ENCODE measurements around the gene PRR5.

PRR5 gene

GRCh38 chr22:44691796-44692661, 10.0 kb upstream of the PRR5 start:
- in situ Hi-C loops (cut with MboI; ENCODE audit: low sequenced_read_pairs), result no loop called here

DNA sequence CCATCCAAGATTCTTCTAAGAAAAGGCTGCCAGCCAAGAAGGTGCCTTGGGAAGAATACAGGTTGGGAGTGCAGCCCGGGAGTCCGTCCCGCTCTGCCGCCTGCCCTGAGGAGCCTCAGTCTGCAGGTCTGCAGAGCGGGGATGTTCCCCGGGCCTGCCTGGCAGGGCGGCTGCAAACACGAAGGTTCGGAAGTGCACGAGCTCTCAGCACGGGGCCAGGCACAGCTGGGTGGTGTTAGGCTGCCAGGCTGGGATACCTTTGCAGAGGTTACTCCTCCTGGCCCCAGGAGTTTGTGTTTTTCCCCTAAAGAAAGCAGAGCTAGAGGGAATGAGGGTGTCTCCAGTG, 9.4 kb upstream of the PRR5 start:
- in situ Hi-C loops (cut with MboI; ENCODE audit: low sequenced_read_pairs), result no loop called here

- in situ Hi-C loops (cut with MboI; ENCODE audit: low sequenced_read_pairs), result no loop called here
These were observed 8.9 kb upstream of the PRR5 start for GRCh38 chr22:44693145-44693544.

- in situ Hi-C loops (cut with MboI; ENCODE audit: low sequenced_read_pairs), result no loop called here
These were observed 8.2 kb upstream of the PRR5 start for GRCh38 chr22:44693756-44694155.

DNA sequence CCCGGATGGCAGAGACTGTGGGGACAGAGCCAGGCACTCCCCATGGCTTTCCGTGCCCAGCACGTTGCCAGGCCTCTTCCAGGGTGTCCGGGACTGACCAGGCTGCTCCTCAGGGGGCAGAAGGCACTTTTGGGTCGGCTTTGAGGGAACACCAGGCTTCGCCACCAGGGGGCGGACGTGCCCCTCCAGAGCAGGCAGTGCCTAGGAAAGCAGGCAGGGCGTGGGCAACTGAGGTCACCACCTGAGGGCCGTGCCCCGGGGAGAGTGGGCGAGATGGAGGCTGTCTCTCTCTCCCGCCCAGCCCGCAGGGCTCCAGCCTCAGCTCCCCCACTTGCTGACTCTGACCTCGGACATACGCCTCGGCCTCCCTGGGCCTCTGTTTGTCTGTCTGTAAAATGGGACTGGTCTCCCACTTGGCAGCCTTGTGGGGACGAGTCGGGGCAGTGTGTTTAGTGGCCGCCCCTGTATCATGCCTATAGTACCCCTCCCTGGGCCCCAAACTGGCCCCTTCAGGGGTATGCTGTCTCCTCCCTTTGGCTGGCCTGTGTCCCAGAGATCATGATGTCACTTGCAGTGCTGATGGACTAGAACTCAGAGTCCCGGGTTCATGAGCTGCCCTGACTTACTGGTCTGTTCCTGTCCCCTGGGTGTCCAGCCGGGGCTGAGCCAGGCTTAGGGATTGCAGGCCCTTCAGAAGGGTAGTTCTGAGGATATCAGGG, 4.4 kb upstream of the PRR5 start:
- in situ Hi-C loops (cut with MboI; ENCODE audit: low sequenced_read_pairs), result no loop called here

DNA sequence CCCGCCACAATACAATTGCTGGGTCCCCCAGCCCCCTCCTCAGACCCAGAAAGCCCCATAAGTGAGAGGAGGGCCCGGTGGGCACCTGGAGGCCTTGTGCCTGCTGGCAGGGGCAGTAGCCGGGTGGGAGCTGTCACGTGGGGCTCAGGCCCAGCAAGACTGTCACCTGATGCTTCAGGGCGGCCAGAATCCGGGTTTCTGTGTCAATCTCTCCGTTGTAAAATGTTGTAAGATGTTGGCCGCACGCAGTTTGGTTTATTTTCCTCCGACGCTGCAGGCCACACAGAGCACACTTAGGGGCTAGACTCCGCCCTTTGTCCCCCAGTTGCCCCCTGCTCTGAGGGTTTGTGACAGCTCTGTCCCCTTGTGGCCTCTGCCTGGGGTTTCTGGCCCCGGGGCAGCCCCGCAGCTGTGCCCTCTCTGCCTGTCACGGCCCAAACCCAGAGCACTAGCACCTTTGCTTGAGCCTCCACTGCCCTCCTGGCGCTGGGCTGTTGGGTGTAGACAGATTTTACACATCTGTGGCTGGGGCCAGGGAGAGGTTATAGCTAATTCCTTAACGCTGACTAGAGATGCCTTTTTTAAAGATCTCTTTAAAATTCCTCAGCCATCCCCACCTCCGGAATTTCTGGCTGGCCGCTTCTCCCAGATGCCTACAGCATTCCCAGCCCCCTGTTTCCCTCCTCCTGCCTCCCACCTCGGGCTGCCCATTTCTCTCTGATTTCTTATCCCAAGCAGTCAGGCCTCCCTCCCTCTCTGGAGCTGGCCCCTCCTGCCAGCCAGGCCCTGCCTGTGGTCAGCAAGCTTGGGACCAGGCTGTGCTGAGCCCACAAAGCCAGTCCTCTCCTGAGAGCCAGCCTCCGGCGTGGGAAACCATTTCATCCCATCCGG, 3.2 kb upstream of the PRR5 start:
- in situ Hi-C loops (cut with MboI; ENCODE audit: low sequenced_read_pairs), result no loop called here

GRCh38 chr22:44700456-44700855, 1.5 kb upstream of the PRR5 start:
- in situ Hi-C loops (cut with MboI; ENCODE audit: low sequenced_read_pairs), result no loop called here

DNA sequence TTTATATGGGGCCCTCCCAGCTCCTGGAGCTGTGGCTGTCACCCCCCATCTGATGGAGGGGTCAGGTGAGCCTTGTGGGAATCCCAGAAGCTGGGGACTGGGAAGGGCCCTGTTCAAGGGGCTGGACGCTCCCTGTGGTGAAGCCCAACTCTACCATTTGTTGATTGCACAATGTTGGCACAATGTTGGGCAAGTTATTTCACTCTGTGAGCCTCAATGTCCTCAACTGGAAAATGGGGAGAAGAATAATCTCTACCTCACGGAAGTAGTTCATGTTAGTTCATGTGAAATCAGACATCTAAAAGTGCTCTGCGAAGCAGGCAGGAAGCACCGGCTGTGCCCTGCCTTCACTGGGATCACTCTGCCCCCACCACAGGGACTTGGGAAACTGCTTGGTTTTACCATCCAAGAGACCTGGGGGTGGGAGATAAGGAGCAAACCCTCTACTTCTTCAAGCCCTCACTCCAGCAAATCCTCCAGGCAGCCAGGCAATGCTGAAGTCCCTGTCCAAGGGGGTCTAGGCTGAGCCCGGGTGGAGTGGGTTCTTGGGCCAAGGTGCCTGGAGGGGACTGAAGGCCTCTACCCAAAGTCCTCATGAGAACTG, 715 bp upstream of the PRR5 start:
- in situ Hi-C loops (cut with MboI; ENCODE audit: low sequenced_read_pairs), result no loop called here

DNA sequence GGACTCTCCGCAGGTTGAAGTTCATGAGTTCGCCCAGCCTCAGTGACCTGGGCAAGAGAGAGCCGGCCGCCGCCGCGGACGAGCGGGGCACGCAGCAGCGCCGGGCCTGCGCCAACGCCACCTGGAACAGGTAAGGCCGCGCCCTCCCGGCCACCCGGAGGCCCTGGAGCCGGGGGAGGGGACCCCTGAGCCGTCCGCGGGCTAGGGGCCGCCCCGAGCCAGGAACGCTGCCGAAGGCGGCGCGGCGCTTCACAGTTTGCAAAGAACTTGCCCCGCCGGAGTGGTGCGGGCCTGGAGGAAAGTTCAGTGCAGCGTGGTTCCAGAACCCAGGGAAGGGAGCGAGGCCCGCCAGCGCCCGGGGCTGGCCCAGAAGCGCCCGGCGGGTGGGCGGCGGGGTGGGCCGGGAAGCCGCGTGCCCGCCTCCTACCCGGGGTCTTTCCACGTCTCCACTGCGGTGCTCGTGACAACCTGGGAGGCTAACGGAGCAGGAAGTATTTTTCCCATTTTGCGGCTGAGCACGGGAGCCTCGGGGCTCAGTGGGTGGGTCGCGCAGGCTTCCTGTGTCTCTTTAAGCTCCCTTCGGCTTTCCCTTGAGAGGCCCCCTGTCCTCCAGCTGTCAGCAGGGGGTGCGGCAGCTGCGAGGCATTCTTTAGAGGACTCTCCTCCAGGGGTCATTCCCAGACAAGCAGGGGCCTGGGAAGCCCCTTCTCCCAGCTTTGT, 635 bp downstream of the PRR5 start:
- in situ Hi-C loops (cut with MboI; ENCODE audit: low sequenced_read_pairs), result no loop called here

- in situ Hi-C loops (cut with MboI; ENCODE audit: low sequenced_read_pairs), result no loop called here
These were observed 1.4 kb downstream of the PRR5 start for GRCh38 chr22:44703255-44703870.

- in situ Hi-C loops (cut with MboI; ENCODE audit: low sequenced_read_pairs), result no loop called here
These were observed 2.4 kb downstream of the PRR5 start for GRCh38 chr22:44704159-44705021.

DNA sequence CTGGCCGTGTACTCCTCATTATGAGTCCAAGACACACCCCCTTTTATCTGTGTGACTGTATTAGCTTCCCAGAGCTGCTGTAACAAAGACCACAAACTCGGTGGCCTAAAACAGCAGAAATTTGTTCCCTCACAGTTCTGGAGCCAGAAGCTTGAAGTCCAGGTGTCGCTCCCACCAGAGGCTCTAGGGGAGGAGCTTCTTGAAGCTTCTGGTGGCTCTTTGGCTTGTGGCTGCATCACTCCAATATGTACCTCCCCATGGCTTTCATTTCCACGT, 3.0 kb downstream of the PRR5 start:
- in situ Hi-C loops (cut with MboI; ENCODE audit: low sequenced_read_pairs), result no loop called here

DNA sequence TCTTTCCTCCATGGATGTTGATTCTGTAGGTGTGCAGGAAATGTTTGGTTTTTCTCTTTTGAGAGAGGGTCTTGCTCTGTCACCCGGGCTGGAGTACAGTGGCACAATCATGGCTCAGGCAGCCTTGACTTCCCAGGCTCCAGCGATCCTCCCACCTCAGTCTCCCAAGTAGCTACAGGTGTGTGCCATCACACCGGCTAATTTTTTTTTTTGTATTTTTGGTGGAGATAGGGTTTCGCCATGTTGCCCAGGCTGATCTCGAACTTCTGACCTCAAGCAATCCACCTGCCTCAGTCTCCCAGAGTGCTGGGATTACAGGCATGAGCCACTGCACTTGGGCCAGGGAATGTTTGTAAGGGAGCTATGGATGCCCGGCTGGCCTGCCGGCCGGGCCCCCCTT, 4.5 kb downstream of the PRR5 start:
- in situ Hi-C loops (cut with MboI; ENCODE audit: low sequenced_read_pairs), result no loop called here

DNA sequence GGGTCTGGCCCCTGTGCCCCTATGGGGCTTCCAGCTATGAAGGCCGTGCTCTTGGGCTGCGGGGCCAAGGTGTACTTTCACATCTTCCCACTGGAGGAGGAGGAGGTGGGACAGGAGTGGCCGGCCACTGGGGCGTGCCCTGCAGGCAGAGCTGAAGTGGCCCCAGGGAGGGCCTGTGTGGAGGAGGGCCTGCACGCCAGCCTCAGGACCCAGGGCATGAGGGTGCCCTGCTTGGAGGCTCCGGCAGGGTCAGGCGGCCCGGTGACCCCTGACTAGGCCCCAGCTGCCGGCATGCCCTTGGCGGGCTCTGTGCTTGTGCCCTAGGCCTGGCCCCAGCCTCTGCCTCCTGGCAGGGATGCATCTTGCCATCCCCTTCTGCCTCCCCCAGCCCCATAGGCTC, 5.2 kb downstream of the PRR5 start:
- in situ Hi-C loops (cut with MboI; ENCODE audit: low sequenced_read_pairs), result no loop called here

- in situ Hi-C loops (cut with MboI; ENCODE audit: low sequenced_read_pairs), result no loop called here
These were observed 5.7 kb downstream of the PRR5 start for GRCh38 chr22:44707752-44708151.

DNA sequence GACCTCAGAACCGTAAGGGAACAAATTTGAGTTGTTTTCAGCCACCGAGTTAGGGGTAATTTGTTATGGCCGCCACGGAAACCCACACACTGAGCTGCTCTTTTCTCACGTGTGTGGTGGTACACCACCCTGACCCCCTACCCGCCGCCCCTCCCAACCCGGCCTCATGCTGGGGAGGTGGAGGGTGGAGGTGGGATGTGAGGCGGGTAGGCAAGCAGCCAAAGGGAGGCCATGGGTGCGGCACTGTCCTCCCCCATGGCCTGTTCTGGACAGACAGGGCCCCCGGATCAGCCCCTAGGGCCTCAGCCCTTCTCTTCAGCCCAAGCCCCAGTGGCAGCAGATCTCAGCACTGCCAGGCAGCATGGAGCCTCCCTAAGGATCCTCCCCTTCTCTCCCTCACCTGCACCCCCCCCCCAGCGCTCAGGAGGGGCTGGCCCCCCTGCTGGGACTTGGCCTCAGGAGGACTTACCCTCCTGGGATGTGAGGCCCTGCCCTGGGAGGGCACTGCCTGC, 7.9 kb downstream of the PRR5 start:
- in situ Hi-C loops (cut with MboI; ENCODE audit: low sequenced_read_pairs), result no loop called here

GRCh38 chr22:44710474-44711240, 8.7 kb downstream of the PRR5 start:
- in situ Hi-C loops (cut with MboI; ENCODE audit: low sequenced_read_pairs), result no loop called here

- in situ Hi-C loops (cut with MboI; ENCODE audit: low sequenced_read_pairs), result no loop called here
These were observed 9.2 kb downstream of the PRR5 start for GRCh38 chr22:44711241-44711560.
